ENCODE data around the gene ANP32B.

ANP32B gene

GRCh38 chr9:98038958-98039357, 55.8 kb downstream of the ANP32B start:
- no peak for TF ChIP-seq CTCF (IDR thresholded peaks at IDR 0.05; ENCODE audit: control insufficient read depth, insufficient read depth, low read depth, low read length, missing control alignments)
- no peak for DNase-seq (ENCODE audit: low read depth)

DNA sequence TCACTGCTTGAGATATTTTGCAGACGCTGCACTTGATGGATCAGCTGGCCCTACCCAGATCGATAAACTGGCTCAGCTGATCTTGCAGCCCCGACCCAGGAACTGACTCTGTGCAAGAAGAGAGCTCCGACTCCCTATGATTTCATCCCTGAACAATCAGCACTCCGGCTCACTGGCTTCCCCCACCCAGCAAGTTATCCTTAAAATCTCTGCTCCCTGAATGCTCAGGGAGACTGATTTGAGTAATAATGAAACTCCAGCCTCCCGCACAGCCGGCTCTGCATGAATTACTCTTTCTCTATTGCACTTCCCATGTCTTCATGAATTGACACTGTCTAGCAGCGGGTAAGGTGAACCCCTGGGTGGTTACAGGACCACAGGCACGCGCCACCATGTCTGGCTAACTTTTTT, 56.5 kb downstream of the ANP32B start:
- no peak for TF ChIP-seq CTCF (IDR thresholded peaks at IDR 0.05; ENCODE audit: control insufficient read depth, insufficient read depth, low read depth, low read length, missing control alignments)
- no peak for DNase-seq (ENCODE audit: low read depth)
- H3K4me3 ChIP-seq (ENCODE audit: control insufficient read depth, low read depth, low read length) = no peak overlapping the region

More at GRCh38 chr9:98038958-98039357, 55.8 kb downstream of the ANP32B start:
- H3K4me3 ChIP-seq (ENCODE audit: control insufficient read depth, low read depth, low read length) = no peak overlapping the region

DNA sequence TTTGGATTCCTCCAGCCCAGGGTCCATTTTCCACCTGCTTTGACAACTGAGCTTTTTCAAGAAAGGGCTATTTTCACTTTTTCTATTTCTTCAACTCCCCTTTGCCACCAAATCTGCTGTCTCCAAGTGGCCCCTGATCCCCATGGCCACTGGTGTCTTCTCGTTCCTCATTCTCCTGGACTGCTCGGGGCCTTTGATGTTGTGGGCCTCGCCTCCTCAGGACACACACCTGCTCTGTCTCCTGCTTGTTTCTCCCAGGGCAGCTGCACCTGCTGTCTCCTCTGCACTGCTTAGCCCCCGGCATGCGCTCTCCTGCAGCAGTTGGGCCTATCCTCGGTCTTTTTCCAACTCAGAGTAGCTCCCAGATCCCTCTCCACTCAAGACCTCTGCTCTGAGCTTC, 57.1 kb downstream of the ANP32B start:
- TF ChIP-seq CTCF (IDR thresholded peaks at IDR 0.05; ENCODE audit: control insufficient read depth, insufficient read depth, low read depth, low read length, missing control alignments) = no peak
- no peak for DNase-seq (ENCODE audit: low read depth)
- H3K4me3 ChIP-seq (ENCODE audit: control insufficient read depth, low read depth, low read length) = no peak overlapping the region

DNA sequence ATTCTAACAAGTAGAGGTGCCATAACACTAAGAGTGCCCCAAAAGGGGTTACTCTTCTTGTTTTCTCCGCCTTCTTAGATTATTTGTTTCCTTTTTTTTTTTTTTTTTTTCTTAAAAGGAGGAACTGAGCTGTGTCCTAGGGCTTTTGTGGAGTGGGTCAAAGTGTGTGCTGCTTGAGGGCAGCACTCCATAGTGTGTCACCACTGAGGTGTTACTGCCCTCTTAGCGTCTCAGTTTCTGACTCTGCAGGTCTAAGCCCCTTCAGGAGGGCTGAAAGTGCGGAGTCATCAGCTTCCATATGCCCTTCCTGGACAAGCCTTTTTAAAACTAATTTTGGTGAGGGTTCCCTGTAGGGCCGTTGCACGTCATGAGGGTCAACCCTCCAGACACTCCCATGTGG, 60.8 kb downstream of the ANP32B start:
- no peak for DNase-seq (ENCODE audit: low read depth)
- no peak overlapping the region for H3K4me3 ChIP-seq (ENCODE audit: control insufficient read depth, low read depth, low read length)
- no peak for TF ChIP-seq CTCF (IDR thresholded peaks at IDR 0.05; ENCODE audit: control insufficient read depth, insufficient read depth, low read depth, low read length, missing control alignments)

DNA sequence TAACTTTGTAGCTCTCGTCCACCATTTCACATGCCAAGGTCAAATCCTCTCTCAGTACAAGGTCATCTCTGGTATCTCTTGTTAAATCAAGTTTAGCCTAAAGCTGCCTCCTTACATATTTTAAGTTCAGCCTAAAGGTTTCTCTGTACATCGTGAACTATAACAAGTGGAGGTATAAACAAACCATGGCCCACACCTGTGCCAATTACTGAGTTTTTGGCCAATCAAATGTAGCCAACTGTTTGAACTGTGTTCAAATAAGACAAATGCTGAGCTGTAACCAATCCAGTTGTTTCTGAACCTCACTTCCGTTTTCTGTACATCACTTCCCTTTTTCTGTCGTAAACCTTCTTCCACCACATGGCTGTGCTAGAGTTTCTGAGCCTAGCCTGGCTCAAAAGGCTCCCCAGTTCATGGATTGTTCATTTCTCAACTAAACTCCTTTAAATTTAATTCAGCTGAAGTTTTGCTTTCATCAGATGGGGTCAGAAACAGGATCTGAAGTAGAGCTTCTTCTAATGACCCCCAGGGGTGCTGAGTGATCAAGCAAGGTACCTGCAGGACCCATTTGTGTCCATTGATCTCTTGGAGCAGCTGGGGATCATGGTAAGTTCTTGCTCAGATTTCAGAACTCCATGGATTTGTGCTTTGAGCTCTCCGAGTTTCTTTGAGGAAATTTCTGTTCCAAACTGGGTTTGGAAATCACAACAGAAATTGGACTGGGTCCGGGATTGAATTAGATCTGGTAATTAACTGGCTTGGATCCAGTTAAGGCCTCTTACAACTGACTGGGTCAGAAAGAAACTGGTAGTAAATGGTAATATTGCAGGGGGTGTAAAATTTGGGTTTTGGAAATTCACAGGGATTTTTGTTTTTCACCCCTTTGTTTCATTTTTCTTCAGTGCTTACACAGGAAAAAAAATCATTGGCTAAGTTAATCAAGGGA, 62.4 kb downstream of the ANP32B start:
- DNase-seq (ENCODE audit: low read depth) = no peak
- no peak overlapping the region for H3K4me3 ChIP-seq (ENCODE audit: control insufficient read depth, low read depth, low read length)
- no peak for TF ChIP-seq CTCF (IDR thresholded peaks at IDR 0.05; ENCODE audit: control insufficient read depth, insufficient read depth, low read depth, low read length, missing control alignments)

- TF ChIP-seq CTCF (IDR thresholded peaks at IDR 0.05; ENCODE audit: control insufficient read depth, insufficient read depth, low read depth, low read length, missing control alignments) = no peak
- DNase-seq (ENCODE audit: low read depth) = no peak
- no peak overlapping the region for H3K4me3 ChIP-seq (ENCODE audit: control insufficient read depth, low read depth, low read length)
These were observed 63.0 kb downstream of the ANP32B start for GRCh38 chr9:98046180-98046543.

Measured in AG09309 (cell line).